GM18511 (cell line): Measurements from ENCODE around the gene WWC2.

Source experiments
- ATAC-seq: cut with Tn5 transposase; IDR thresholded peaks from one replicate; pipeline ENCODE4 v1.9.1; 2021; ENCODE audit warnings: mild to moderate bottlenecking, moderate library complexity; ENCODE audit not compliant: unreplicated experiment

Gene WWC2

DNA sequence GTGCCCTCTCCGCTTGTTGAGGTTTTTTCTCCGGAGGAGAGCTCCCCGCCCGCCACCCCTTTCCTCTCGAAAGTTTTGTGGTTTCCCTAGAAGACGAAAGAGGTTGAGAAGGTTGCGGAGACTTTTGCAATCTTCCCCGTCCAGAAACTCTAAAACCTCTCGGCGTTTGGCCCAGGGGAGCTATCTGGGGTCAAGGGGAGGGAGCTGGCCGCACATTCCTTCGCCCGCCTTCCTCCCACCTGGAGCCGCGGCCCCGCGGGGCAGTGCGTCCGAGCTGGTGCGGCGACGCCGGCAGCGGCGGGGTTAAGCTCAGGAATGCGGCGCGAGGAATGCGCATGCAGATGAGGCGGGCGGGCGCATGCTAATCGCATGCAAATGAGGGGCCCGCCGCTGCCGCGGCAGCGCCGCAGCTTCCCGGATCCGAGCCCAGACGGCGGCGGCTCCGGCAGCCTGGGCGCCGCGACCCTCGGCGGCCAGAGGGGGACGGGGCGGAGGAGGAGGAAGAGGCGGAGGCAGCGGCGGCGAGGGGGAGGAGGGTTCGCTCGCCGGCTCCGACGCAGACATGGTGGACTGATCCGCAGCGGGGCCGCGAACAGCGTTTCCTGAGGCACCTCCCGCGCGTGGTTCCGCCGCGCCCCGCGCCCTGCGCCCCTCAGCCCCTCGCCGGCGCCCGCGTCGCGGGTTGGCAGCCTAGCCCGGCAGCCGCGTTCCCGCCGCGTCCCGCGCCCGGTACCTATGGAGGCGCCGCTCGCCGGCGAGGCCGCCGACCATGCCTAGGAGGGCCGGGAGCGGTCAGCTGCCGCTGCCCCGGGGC lies at the start of gene WWC2:
WWC2 (plus strand) TSS at position 535 of the 814 bp plus-strand sequence; CDS start at position 770, 235 bp downstream.
- peak; percentile 80 for ATAC-seq

DNA sequence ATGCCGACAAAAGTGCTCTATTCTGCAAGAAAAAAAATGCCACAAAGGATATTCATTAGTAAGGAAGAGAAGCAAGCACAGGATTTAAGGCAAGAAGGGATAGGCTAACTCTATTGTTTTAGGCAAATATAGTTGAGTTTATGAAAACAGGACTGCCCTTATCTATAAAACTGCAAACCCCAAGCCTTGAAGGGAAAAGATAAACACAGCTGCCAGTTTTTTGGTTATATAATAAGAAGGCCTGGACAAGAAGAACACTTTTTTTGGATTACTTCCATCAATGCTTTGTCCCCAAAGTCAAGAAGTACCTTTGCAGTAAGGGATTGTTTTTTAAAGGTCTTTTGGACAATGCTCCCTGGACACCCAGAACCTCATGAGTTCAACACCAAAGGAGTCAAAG lies 45.4 kb upstream of the WWC2 start:
- no peak for ATAC-seq

DNA sequence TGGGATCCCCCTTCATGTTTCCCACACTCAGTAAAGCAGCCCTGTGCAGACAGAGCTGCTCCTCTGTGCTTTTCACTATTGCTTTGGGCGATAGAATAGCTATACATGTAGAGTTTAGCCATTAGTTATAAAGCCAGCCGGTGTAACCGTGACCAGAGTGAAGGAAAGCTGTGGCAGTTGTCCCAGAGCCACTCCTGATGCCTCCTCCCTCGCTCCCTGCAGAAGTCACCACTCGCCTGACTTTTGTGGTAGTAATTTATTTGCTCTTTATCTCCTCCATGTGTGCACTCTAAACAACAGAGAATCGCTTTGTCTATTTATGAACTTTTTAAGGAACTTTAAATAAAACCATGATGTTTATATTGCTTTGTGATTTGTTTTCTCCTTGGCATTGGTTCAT lies 41.8 kb upstream of the WWC2 start:
- ATAC-seq: no peak

DNA sequence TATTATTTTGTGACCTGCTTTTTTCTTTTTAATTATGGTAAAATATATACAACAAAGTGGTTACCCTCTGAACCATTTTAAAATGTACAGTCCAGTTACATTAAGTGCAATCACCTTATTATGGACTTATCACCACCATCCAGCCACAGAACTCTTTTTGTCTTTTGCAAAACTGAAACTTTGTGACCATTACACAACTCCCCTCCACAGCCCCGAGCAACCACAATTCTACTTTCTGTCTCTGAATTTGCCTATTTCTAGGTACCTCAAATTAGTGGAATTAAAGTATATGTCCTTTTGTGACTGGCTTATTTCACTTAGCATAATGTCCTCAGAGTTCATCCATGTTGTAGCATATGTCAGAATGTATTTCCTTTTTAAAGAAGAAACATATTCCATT lies 39.3 kb upstream of the WWC2 start:
- peak; percentile 72 for ATAC-seq

DNA sequence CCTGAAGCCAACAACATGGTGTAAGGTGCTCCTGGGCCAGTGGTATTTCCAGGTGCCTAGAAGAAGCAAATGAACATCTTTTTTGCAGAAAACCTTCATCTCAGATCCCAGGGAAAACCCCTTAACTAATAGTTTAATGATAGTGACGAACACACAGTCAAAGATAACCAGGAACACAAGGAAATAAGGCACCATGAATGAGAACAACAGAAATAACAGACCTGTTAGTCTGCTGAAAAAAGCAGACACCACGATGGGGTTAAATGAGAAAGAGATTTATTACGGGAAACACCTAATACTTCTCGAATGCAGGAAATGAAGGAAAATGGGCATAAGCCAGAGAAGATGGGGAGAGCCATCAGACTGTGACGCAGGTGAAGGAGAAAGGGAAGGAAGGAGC lies 30.6 kb upstream of the WWC2 start:
- no peak for ATAC-seq

DNA sequence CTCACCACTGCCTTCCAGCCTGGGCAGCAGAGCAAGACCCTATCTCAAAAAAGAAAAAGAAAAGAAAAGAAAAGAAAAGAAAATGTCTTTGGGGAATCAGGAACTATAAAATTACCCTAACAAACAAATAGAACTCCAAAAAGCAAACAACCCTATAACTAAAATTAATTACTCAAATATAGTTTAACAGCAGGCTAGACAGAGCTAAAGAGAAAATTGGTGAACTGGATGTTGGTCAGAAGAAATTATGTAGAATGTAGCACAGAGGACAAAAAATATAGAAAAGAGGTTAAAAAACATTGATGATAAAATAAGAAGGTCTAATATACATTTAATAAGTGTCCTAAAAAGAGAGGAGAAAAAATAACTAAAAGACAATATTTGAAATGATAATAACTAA lies 27.8 kb upstream of the WWC2 start:
- no peak for ATAC-seq

DNA sequence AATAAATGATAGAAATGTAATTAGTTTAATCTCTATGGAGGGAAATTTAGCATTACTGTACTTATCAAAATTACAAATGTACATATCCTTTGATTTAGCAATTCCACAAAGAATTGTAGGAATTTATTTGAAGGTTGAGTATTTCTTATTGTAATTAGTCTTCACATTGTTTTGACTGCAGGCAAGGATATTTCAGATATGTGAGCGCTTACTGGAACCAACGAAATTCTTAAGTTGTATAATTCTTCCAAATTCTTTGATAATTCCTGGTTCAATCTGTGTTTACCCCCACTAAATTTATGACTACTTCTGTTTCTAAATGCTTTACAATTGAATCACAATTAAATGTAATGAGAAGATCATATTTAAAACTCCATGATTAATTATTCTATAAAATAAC lies 26.9 kb upstream of the WWC2 start:
- no peak for ATAC-seq

DNA sequence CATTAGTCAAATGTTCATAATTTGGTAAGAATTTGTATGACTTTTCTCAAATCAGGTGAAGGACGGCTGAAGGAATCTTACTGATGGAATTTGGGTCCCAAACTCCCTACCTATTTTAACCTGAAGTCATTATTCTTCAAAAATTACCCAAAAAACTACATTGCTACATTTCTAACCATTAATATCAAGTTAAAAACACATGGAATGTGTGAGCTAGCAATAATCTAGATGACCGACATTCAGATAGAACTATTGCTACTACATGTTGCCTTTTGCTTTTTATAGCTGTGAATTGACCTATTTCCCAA lies 25.3 kb upstream of the WWC2 start:
- ATAC-seq: peak; percentile 24

DNA sequence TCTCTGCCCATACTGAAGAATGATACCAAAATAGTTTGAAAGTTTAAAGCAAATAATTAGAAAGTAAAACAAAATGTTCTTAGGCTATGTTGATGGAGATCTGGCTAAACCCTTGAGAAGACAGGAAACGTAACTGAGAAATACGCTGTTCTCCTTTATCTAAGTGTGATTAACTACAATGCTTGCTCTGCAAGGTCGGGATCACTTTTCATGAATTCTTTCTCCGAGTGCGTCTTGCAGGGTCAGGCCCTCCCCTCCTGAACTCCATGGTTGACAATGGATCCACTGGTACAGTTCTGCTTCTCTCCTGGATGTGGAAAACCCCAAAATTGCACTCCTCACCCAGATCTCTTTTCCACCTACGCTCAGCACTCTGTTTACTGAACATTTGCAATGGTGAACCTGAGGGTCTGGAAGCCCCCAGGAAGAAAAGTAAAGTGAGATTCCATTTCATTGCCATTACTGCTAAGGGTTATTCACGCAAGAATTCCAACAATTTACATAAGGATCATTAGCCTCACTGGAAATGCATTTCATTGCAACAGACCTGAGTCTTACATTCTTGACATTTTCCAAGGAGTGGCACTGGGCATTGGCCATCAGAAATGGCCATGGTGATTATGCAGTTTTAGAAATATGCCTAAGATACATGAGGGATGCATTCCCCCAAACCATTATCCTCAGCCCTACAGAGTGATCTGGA lies 24.6 kb upstream of the WWC2 start:
- ATAC-seq: no peak

DNA sequence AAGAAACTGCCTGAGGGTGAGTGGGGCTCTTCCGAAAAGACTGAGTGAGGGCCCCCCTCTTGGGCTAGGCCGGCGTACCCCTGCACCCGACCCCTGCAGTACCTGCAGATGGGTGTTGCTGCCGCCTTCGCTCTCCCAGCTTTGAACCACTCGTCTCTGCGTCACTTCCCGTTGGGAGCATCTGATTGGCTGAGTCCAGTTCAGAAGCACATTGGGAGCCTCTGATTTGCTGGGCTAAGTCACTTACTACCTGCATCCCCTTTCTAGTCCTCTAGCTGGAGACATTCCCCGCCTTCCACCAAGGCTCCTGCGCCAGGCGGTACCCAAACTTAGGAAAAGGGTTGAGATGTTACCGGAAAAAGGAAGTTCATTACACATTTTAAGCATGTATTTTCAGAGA lies 20.4 kb upstream of the WWC2 start:
- no peak for ATAC-seq

DNA sequence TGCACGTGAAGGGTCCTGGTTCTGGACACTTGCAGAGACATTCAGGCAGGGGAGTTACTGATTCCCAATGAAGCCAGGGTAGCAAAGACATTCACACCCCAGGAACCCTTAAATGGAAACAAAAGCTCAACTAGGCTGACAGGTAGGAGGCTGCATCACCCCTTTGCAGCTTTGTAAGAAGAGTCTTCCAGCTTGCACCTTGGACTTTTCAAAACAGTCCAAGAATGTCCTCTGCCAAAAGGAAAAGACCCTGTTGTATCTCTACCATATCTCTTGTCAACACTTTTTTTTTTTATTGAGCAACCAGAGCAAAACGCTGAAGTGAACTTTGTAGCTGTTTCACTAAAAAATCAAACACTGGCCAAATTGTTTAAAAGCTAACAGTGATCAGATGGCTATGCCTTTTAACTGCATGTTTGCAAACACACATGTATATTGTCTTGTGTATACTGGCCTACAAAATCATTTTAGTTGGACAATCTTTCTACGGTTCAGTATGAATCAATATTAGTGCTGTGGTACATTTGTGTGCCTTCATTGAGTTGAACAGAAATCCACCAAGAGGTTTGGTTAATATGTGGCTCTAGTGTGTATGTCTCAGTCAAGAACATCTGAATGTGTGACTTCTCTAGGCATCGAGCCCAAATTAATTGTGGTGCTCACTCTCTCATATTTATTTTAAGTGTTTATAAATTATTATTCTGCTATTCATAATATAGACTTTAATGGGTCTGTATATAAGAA lies 18.5 kb upstream of the WWC2 start:
- no peak for ATAC-seq

DNA sequence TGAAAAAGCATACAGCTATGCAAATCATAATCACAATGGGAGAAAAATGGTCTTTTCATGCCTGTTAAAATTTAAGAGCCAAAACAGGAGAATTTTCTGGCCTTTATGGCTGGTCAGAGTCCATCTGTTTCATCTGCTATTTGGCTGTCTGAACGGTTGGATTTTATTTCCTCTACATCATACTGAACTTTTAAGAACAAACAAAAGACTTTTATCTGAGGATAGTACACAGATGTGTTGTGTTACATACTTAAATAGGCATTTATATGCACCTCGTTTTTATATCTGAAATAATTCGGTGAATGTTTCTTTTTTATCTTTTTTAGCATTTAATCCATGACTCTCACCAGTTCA lies 18.0 kb upstream of the WWC2 start:
- no peak for ATAC-seq

DNA sequence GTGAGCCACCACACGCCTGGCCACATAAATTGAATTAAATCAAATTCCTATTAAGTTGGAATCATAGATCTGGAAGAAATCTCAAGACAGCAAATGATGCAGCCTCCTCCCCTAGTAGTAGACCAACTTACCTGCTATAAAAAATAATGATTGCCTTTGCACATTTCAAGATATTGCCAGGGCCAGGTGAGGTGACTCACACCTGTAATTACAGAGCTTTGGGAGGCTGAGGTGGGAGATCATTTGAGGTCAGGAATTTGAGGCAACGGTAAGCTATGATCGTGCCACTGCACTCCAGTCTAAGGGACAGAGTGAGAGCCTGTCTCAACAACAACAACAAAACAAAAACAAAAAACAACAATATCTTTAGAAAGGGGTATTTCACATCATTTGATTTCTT lies 17.0 kb upstream of the WWC2 start:
- no peak for ATAC-seq

DNA sequence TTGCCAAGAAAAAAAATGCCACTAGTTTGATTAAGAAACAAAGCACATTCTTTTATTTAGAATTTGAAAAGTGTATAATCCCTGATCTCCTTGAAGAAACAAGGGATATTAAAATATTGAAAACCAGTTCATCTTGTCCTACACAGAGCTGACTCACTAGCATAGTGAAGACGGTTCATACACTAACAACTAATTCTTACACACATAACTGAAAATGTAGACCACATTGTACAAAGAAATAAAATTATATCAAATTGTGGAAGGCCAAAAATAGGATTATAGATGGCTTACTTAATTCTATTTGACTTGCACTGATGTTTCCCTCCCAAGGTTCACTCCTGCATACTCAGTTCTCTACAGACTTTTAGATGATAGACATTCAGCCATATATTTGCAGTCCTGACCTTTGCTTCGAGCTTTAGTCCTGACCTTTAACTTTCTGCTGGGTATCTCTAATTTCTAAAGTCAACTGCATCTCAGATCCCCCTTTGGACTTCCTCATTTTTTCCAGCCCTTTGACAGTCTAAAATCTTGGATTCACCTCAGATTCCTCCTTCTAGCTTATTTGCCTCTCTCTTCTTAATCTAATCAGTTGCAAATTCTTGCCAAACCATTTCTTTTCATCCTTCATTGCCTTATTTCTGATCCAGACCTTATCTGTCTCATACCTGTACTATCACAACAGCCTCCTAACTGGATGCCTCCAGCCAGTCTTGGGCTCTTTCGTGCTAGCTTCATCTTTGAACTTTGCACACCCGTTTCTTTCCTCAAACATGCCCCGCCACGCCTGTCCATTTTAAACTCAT lies 4.5 kb upstream of the WWC2 start:
- no peak for ATAC-seq

DNA sequence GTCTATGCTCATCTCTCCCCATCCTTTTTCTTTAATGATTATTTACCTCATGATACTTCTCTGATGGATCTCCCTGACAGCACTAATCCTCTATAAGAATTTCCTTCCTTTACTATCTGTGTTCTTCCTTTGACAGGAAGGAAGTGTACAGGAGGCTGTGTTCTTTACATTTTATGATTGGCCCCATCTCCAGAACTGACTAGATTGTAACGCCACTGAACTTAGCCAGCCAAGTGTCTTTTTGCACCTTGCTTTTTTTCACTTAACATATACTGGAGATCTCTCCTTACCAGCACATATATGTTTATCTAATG lies 3.9 kb upstream of the WWC2 start:
- ATAC-seq: no peak

DNA sequence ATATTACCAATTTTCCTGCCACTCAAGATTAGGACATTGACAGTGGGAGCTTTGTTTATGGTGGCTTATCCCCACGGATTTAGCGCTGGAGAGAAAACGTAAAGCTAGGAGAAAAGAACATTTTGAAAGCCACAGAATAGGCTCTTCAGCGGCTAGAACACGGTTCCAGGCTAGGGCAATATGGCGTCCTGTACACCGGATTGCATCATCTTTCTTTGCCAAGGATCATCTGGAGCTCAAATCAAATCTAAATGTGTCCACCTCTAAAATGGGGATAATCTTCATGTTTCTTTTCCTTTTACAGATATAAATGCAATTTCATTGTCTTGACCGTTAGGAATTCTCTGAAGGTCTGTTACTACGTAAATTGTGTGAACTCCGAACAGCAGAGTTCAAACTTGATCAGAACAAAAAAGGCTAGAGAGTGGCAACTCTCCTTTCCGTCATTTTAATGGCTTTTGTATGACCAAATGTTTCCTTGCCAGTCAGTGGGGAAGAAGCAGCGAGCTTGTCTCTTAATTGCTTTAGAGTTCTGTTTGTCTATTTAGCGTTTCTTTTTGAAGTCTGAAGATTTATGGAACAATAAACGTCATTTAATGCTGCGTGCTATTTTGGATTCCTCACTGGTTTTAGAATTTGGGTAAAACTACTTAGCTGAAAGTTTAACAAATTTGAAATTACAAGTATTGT lies 2.6 kb upstream of the WWC2 start:
- ATAC-seq: no peak

DNA sequence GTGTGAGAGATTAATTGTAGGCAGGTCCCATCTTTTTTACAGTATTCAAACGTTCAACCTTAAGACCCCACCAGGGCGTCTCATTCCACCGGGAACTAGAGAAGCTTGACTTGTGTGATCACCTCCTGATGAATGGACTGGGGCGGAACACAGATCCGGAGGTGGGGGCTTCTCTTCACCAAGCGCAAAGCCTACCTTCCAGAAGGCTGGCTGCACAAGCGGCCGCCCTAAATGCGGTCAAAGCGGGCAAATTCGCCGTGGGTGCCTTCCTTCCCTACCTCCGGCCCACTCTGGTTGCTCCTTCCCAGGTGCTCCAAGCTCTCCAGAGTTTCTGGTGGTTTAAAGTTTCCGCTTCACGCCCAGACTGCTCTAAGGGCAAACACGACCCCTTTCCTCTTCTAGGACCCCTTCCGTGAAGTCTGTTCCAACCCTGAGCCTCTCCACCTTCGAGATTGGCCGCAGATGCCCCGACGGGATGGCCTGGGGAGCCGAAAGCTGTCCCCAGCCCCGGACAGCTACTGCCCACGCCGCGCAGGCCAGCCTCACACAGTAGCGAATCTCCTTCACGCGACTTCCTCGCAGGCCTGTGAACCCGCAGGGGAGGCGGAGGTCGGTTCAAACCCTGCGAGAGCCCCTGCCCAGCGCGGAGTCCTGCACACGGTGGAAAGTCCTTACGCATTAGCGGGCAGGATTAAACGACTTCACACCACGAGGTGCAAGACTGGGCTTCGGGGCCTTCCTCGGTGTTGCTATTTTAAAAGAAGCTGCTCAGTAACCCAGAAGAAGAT lies 1.6 kb upstream of the WWC2 start:
- no peak for ATAC-seq

DNA sequence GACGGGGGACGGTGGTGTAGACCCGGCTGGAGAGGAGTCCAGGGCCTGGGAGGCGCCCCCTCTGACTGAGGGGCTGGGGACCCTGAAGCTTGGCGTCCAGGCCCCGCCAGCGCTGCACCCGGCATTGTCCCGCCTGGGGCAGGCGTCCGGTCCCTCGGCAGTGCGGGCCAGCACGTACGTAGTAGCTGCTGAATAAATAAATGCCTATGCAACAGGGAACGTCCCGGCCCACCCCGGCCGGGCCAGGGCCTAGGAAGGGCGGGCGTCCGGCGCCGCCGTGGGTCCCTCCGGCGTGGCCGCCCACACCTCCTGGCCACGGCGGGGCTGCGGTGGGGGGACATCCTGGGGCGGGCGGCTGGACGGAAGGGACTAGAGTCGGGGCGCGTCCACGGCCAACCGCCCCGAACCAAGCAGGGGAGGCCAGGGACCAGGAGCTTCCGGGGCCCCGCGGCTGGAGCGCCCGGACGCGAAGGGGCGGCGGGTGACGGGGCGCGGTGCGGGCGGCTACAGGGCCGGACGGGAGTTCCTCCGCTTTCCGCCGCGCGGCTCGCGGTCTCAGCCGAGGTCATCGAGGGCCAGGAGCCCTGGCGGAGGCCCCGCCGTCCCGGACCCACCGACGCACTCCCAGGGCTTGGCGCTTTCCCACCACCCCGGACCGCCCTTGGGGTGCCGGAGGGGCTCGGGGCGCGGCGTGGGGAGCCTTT lies 886 bp upstream of the WWC2 start:
- ATAC-seq: peak; percentile 34

DNA sequence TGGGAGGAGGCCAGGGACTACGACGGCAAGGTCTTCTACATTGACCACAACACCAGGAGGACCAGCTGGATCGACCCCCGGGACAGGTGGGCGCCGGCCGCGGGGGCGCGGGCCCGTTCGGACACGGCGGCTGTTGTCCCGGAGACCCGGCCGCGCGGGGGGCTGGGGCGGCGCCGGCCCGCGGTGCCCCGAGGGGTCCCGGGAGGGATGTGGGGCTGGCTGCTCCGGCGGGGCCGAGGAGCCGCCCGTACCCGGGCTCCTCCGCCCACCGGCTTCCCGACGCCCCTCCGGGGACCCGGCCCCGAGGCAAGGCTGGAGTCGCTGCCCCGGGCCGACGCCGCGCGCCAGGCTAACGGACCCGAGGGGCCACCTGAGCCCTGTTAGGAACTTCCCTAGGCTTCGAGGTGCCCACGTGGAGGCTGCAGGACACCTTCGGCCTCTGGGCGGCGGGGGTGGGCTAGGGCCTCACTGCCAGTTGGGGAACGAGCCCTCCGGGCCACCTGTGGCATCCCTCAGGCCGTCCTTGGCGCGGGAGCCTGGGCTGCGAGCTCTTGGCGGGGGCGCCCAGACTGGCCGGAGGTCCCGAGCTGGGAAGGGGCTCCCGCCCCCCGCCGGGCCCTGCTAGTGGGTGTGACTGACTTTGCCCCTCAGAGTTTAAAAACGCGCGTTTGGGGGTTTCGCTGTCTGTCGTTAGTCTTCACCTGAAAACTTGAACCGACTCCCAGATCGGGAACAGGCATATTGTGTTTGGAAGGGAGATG lies 660 bp downstream of the WWC2 start:
- ATAC-seq: peak; percentile 14
